ENCODE measurements around the gene PSEN1. TPM values are rescaled to one million over a fixed set of nuclear protein-coding genes. Genes with fewer than 3 reads are reported as not detected.

The PSEN1 gene
- polyA plus RNA-seq, 2 of the 4 experiments (the other 2 are of a cell fraction), result 21.6 to 38.1 TPM

DNA sequence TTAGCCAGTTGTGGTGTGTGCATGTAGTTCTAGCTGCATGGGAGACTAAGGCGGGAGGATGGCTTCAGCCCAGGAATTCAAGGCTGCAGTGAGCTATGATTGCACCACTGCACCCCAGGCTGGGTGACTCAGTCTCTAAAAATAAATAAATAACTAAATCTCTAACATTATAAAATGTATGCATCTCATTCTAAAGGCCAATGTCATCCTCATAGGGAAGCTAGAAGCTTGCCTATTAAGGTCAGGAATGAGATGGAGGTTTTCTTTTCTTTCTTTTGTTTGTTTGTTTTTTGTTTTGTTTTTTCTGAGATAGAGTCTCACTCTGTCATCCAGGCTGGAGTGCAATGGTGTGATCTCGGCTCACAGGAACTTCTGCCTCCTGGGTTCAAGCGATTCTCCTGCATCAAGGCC, 52.2 kb downstream of the PSEN1 start:
- CTCF ChIA-PET, result interaction anchor here (1.3 to 1.5 kb wide), 3 partner anchors 14 to 101 kb away, joined by 3 read pairs; no protein-coding TSS in a partner anchor
- H3K4me1 ChIP-seq, result peaks cover 24% of the 10 kb centered on the region

GRCh38 chr14:73189651-73190050, 53.3 kb downstream of the PSEN1 start:
- peak in 1 of 2 experiments; percentile 13; a peak in 2 of 6 replicates for ATAC-seq
- Histone ChIP-seq H3K4me2 (no peak overlapping the region), H3K4me3 (no peak overlapping the region), H3K4me1 (peaks cover 24% of the 10 kb centered on the region), H3K27ac (peak overlapping the region in 1 of 2 experiments; percentile 22; a peak in 2 of 6 replicates), H3K9me3 (no peaks in the 10 kb centered on the region)
- POLR2A ChIA-PET, result no interaction called here
- CTCF ChIA-PET, result interaction anchor here (0.8 to 1.1 kb wide), 3 partner anchors 16 to 42 kb away, joined by 3 to 6 read pairs (median 3); no protein-coding TSS in a partner anchor
- DNase-seq (ENCODE audit: low read depth in 1 of 2, low spot score in 1 of 2), result no peak
- TF ChIP-seq KDM1A (IDR thresholded peaks at IDR 0.05; ENCODE audit: low read depth) (no peak), GATA3 (IDR thresholded peaks at IDR 0.05; ENCODE audit: borderline replicate concordance) (no peak), SMC3 (IDR thresholded peaks at IDR 0.05) (no peak), RNF2 (IDR thresholded peaks at IDR 0.05; ENCODE audit: borderline replicate concordance, low read depth) (no peak), PHF8 (IDR thresholded peaks at IDR 0.05; ENCODE audit: borderline replicate concordance, low read depth) (no peak)
- FAIRE-seq, result no peak
- WGBS (ENCODE audit: missing lambda C conversion rate), result 92% methylated on average over 3 of the region's 3 CpGs

More for the DNA sequence above, 52.2 kb downstream of the PSEN1 start:
- POLR2A ChIA-PET, result no interaction called here
- peak overlapping the region; percentile 56 for H3K4me2 ChIP-seq
- TF ChIP-seq CBX8 (IDR thresholded peaks at IDR 0.05), result no peak
- TF ChIP-seq CEBPB (IDR thresholded peaks at IDR 0.05), result peak; percentile 69 to 91; a peak in 3 of 4 replicates
- TF ChIP-seq JUN (IDR thresholded peaks at IDR 0.05), result 0 out of 5 replicates have a peak, but pooled peaks of 1 of the 2 experiments have one; percentile 30
- TF ChIP-seq ESRRA (IDR thresholded peaks at IDR 0.05; ENCODE audit: borderline replicate concordance, low read length), result no peak
- TF ChIP-seq BHLHE40 (IDR thresholded peaks at IDR 0.05; ENCODE audit: low read depth, low read length), result no peak
- no peak for TF ChIP-seq POLR2A (IDR thresholded peaks at IDR 0.05; ENCODE audit: low read length)
- no peak for TF ChIP-seq FOXS1 (CRISPR knock-in tag; IDR thresholded peaks at IDR 0.05)
- no peak for TF ChIP-seq KDM5A (IDR thresholded peaks at IDR 0.05)
- TF ChIP-seq FOSB (CRISPR knock-in tag; IDR thresholded peaks at IDR 0.05), result no peak
- TF ChIP-seq JUNB (IDR thresholded peaks at IDR 0.05), result peak; percentile 30; the same call in 1 of the 2 replicates
- TF ChIP-seq RFX5 (IDR thresholded peaks at IDR 0.05), result no peak
- TF ChIP-seq RARB (CRISPR knock-in tag; IDR thresholded peaks at IDR 0.05), result no peak
- 0 out of 5 replicates have a peak, but pooled peaks of 1 of the 2 experiments have one; percentile 18 for TF ChIP-seq EP300 (IDR thresholded peaks at IDR 0.05)
- TF ChIP-seq FOSL2 (IDR thresholded peaks at IDR 0.05), result peak; percentile 43; the same call in 1 of the 2 replicates
- TF ChIP-seq FOSL2 (CRISPR knock-in tag; IDR thresholded peaks at IDR 0.05), result peak; percentile 70
- no peak for TF ChIP-seq HEYL (CRISPR knock-in tag; IDR thresholded peaks at IDR 0.05)
- TF ChIP-seq RCOR1 (IDR thresholded peaks at IDR 0.05; ENCODE audit: low read depth, low read length), result no peak
- no peak for TF ChIP-seq HOXA7 (CRISPR knock-in tag; IDR thresholded peaks at IDR 0.05)
- no peak for TF ChIP-seq EHF (CRISPR knock-in tag; IDR thresholded peaks at IDR 0.05)
- no peak for TF ChIP-seq ZC3H11A (IDR thresholded peaks at IDR 0.05)
- TF ChIP-seq MYC (IDR thresholded peaks at IDR 0.05; ENCODE audit: borderline replicate concordance, low read length), result no peak
- TF ChIP-seq HOXB5 (CRISPR knock-in tag; IDR thresholded peaks at IDR 0.05), result no peak
- TF ChIP-seq USF2 (IDR thresholded peaks at IDR 0.05), result no peak
- TF ChIP-seq TFCP2L1 (CRISPR knock-in tag; IDR thresholded peaks at IDR 0.05), result no peak
- DNase-seq (ENCODE audit: low read depth in 1 of 2, low spot score in 1 of 2) (peak in 1 of 2 experiments; percentile 45), FAIRE-seq (no peak), ATAC-seq (peak; percentile 81 to 89; a peak in 4 of 6 replicates)
- H3K9me3 ChIP-seq, result no peaks in the 10 kb centered on the region
- peak overlapping the region; percentile 50 to 72; a peak in 5 of 6 replicates for H3K27ac ChIP-seq
- WGBS (ENCODE audit: missing lambda C conversion rate), result 15% methylated on average over 3 of the region's 3 CpGs
- no peak overlapping the region for H3K4me3 ChIP-seq
